ENCODE results near the gene CUL7.
"Not testable (repeated sequence)": the region's sequence is repeated elsewhere in the genome, so short reads cannot be mapped to it uniquely, and the experiment has no call there.

CUL7 gene

DNA sequence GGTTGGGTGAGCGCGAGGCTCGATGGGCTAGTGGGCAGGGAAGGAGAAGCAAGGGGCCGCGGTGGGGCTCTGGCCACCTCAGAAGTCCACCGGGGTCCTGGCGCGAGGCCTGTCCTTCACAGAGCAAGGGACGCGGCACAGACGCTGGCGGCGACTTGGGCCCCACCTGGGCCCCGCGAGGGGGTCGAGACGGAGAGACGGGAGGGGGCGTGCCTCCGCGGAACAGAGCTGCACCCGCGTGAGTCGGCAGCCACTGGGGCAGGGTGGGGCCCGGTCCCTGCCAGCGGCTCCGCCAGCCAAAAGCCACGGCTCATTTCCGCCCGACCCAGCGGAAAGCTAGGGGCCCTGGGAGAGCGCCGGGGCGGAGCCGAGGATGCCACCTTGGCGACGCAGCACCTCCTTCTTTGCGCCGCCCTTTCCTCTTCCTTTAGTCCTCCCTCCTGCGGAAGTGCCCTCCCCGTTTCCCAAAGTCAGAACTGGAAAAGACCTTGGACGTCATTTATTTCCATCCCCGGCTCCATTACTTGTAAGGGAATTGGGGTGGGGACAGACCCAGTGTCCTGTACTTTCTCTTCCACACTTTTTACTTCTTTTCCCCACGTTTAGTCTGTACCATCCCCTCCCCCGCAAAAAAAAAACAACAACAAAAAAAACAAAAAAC lies at the start of gene CUL7:
CUL7 (minus strand) TSS at position 307 of the 661 bp plus-strand sequence. CDS start 1,063 bp downstream, outside the sequence.
- peak; percentile 77 for DNase-seq (ENCODE audit: low read depth in 2 of 2)

DNA sequence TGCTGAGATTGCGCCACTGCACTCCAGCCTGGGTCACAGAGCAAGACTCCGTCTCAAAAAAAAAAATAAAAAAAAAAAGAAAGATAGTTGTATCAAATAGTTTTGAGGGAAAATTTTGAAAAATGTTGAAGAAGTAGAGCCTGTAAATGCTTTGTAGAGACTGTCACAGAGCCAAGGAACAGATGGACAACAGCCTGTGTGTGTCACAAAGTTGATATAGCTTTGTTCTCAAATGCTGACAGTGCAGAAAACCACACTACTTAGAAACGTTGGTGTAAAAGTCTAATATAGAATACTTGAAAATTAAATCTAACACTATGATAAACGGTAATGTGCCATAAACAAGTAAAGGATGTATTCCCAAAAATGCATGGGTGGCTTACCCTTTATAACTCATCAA lies 47.8 kb upstream of the CUL7 start:
- DNase-seq (ENCODE audit: low read depth in 2 of 2): no peak

DNA sequence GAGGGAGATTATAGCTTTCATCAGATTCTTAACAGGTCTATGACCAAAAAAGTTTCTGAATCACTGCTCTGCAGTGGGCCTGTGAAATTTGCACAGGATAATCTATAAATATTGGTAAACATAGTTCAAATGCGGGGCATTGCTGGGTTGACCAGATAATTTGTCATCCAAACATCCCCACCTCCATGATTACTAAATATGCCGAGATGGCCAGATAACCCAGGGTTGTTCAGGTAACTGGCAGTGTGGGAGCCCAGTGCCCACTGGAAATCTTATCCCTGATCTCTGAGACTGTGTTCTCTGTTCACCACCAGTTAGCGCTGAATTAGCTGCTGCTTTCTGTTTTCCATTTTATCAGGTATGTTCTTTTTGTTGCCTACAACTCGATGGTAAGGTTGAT lies 43.9 kb upstream of the CUL7 start:
- DNase-seq (ENCODE audit: low read depth in 2 of 2): no peak

DNA sequence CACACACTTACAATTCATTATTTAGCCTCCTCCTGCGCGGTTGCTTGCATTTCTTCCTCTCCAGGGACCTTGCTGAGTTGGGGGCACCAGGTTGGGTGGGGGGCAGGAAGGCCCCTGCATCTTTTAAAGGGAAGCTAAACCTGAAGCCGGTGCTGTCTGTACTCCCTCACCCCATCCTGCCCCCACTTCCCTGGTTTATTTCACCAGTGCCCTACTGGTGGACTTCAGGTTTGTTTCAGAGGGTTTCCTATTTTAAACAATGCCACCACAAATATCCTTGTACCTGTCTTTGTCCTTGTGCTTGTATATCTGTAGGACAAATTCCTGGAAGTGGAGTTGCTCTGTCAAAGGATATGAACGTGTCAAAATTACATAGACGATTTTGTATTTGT lies 43.4 kb upstream of the CUL7 start:
- DNase-seq (ENCODE audit: low read depth in 2 of 2): no peak

DNA sequence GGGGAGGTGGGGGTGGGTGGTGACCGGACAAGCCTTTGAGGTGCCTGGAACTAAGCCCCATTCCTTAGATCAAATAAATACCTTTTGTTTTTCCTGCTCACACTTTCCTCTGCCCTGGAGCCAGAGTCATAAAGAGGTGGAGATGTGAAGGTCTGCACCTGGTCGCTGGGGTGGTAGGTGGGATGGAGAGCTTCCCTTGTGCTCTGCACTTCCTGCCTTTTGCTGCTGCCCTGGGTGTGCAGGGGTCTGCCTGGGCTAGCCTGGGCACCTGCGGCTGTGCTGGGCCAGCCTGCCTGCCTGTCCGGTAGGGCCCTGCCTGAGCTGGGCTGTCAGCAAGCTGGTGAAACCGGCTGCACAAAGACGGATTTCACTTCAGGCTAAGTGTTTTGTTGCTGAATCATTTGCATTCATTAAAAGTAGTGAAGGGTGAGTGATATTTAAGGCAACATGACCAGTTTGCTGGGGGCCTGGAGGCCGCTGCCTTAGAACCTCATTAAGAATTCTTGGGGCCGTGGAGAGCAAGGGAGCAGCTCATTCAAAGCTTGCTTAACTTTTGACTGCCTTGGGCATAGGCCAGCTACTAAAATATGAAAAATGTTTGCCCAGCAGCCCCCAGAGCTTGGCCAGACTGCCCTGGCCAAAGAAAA lies 42.9 kb upstream of the CUL7 start:
- DNase-seq (ENCODE audit: low read depth in 2 of 2): no peak

DNA sequence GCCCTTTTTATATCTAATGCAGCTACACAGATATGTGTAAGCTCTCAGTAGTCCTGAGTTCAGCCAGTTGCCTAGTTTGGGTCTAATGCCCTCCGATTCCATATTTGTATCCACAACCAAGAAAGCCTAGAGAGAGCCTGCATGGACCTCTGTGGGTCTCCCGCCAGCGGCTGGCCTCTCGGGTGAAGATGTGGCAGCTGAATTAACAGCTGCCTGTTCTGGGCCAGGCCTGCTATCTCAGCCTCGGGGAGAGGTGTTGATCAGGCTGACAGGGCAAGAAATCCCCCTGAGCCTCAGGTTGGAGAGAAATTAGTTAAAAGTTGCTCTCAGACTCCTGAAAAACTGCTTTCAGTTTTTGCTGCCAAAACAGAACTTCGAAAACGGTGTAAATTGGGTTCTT lies 42.3 kb upstream of the CUL7 start:
- DNase-seq (ENCODE audit: low read depth in 2 of 2): no peak

DNA sequence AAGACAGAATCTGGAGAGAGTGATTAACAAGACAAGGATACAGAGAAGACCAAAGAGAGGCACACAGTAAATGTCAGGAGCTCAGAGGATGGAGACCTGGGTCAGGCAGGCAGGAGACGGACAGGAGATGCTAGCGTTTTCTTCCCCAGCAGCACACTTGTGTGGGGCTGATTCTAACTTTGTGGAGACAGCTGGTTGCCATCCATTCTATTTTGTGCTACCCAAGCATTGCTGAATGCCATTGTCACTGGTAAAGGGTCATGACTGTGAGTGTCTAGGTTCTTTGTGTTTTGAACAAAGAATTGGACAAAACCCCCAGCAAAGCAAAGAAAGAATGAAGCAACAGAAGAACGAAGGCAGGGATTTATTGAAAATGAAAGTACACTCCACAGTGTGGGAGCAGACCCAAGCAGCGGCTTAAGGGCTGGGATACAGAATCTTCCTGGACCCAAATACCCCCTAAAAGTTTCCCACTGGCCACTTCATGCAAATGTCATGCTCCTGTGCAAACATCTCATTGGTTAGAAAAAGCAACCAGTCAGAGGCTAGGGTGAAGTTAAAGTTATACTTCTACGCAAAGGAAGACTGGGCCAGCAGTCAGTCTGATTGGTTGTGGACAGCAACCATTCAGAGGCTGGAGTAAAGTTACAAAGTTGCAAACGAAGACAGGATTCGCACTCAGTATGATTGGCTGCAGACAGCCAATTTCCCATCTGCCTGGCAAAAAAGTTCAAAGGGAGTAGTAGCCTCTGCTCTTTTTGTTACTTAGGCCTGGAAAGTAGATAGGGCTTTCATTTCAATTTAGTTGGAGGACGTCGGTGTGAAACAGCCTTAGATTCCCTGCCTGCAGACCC lies 40.0 kb upstream of the CUL7 start:
- no peak for DNase-seq (ENCODE audit: low read depth in 2 of 2)

DNA sequence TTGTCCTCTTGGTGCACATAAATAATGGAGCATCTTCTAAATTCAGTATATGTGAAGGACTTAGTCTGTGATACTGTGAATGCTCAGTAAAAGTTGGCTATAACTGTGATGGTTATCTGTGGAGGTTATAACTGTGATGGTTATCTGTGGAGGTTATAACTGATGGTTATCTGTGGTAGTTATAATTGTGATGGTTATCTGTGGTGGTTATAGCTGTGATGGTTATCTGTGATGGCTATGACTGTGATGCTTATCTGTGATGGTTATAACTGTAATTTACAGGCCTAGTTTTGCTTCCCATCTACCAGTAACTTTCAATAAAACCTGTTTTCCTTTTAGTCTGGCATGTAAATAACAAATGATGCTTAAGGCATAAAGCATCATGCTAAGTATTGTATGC lies 39.0 kb upstream of the CUL7 start:
- DNase-seq (ENCODE audit: low read depth in 2 of 2): no peak

DNA sequence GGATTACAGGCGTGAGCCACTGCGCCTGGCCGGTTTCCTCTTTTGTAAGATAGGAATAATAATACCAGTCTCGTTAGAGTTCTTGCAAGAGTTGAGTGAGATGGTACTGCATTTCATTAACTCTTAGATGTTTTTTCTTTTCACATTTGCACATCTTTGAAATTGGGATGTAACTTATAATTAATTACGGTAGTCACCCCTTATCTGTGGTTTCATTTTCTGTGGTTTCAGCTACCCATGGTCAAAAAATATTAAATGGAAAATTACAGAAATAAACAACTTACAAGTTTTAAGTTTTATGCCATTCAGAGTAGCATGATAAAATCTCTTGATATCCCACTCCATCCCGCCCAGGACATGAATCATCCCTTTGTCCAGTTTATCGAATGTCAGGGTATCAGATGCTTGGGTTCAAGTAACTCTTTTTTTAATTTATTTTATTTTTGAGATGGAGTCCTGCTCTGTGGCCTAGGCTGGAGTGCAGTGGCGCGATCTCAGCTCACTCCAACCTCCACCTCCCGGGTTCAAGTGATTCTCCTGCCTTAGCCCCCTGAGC lies 37.9 kb upstream of the CUL7 start:
- no peak for DNase-seq (ENCODE audit: low read depth in 2 of 2)

DNA sequence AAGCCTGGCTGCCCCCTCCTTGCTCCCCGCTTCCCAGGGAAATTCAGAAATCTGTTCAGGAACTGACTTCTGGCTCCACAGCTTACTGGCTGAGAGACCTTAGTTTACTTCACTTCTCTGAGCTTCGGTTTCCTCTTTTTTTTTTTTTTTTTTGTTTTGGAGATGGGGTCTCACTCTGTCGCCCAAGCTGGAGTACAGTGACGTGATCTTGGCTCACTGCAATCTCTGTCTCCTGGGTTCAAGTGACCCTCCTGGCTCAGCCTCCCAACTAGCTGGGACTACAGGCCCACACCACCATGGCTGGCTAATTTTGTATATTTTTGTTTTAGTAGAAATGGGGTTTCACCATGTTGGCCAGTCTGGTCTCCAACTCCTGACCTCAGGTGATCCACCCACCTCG lies 37.4 kb upstream of the CUL7 start:
- DNase-seq (ENCODE audit: low read depth in 2 of 2): no peak

DNA sequence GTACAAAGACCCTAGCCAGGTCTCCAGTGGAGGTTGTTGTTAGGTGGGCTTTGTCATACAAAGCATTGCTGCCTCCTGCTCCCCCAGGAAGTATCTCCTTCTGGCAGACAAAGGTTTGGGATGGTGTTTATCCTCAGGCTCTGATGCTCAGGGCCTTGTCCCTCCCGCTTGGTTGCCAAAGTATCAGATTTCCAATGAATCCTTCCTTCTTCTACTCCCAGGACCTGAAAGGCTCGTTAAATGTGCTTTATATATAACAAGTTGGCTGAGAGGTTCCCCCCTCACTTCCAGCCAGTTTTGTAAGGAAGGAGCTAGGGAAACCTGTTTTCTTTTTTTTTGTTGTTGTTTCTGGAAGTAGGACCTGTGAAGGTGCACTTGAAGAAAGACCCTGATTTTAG lies 36.9 kb upstream of the CUL7 start:
- no peak for DNase-seq (ENCODE audit: low read depth in 2 of 2)

DNA sequence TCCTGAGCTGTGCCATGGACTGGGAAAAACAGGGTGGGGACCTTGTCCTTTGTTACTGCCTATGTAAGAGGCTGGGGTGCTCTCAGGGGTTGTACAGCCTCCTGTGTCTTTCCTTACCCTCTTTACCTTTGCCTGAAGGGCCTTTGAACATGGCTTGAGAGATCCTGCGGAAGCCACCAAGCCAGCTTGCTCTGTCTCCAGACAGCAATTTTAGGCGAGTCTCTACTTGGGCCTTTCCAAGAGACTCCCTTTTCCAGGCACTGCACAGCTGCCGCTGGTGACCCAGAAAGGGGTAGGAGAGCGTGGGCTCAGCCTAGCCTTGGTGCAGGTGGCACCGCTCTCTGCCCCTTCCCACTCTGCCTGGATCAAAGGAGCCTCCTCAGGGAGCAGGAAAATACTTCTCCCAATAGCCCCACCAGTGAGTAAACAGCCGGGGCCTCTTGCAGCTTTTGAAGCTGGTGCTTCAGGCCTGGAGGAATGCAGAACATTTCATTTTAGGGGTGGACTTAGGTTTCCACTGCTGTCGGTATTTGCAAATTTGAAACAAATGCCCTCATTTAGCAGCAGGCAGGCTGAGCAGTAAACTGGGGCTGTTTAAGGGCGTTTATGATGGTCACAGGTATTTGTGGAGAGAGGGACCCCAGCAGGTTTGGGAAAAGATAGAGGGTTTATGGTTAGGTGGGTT lies 36.4 kb upstream of the CUL7 start:
- DNase-seq (ENCODE audit: low read depth in 2 of 2): no peak

DNA sequence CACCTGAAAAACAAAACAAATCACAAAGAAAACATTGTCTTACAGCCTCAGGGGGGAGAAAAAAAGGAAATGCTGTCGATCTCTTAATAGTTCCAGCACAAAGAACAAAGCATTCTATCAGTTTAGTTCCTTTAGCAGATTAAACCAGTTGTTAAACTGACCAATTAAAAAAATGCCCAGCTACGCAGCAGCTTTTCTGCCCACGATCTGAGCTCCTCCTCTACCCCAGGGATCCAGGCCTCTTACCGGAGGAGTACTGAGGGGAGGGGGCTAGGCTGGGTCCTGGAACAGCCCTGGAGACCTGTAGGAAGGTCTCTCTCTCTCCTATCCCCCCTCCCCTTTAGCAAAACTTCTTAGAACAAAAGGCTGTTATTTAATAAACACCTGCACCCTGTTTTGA lies 35.8 kb upstream of the CUL7 start:
- DNase-seq (ENCODE audit: low read depth in 2 of 2): no peak

DNA sequence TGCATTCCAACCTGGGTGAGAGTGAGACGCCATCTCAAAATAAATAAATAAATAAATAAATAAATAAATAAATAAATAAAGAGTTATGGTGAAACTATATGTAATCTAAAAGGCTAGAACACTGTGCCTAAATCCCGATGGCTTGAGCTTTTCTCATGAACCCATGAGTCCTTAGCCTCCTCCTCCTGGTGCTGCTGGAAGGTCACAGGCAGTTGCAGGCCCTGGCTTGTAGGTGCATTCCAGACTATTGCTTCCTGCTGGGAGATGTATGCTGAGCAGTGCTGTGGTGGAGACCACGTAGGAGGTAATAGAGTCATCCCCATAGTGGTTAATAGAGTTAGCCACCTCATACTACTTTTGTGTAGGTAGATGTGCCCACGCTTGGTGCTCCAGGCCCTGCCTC lies 35.0 kb upstream of the CUL7 start:
- no peak for DNase-seq (ENCODE audit: low read depth in 2 of 2)

DNA sequence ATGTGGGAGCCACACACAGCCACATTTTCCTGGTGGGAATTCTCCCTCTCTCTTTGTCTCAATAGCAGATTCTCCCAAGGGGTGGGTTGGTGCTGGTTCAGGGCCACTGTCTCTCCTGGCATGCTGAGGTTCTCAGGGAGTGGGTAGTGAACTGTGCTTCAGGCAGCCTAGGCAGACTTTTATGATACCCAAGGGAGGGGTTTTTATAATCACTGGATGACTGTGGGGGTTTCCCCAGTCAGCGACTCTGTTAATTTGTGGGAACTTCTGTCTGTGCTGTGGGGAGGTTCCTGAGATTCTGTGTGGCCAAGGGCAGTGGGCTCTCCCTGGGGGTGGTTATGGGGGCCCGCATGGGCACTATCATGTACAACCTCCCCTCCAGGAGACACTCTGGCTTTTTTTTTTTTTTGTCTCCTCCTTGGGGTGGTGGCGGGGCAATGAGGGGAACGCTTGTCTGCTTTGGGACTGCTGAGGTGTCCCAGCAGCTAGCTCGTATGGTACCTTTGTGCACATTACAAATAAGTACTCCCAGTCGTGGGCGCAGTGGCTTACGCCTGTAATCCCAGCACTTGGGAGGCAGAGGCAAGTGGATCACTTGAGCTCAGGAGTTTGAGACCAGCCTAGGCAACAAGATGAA lies 32.5 kb upstream of the CUL7 start:
- DNase-seq (ENCODE audit: low read depth in 2 of 2): no peak

DNA sequence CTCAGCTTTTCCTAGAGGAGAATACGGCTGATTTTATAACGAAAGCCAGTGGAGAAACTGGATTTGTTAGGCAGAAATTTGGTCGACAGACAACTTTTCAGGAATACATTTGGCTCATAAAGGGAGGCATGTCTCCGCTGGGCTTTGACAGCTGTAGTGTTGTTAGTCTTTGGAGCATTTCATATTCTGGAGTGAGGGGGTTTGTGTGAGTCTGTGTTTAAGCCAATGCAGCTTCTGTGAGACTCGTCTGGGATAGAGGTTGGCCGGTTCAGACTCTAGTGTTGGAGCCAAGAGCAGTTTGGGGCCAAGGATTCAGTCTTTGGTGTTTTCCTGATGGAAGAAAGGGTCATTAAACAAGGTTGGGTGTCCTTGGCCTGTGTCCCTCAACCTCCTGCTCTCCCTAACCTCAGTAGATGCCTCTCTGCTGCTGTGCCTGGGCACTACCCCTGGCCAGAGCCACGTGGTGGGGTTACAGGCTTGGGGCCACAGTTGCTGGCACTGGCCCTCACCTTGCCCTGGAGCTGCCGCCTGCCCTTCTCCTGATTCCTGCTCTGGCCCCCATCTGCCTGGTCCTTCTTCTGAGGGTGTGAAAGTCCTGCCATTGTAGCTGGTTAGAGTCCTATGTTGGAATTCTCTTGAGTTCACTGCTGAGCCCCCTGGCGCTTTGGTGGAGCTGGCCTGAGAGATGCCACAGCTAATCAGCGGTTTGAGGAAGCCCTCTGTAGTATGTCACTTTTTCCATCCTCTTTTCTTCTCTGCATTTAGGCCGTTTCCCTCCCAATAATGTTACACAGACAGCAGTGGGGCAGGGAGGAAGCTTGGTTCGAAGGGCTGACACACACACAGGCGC lies 29.4 kb upstream of the CUL7 start:
- DNase-seq (ENCODE audit: low read depth in 2 of 2): no peak

DNA sequence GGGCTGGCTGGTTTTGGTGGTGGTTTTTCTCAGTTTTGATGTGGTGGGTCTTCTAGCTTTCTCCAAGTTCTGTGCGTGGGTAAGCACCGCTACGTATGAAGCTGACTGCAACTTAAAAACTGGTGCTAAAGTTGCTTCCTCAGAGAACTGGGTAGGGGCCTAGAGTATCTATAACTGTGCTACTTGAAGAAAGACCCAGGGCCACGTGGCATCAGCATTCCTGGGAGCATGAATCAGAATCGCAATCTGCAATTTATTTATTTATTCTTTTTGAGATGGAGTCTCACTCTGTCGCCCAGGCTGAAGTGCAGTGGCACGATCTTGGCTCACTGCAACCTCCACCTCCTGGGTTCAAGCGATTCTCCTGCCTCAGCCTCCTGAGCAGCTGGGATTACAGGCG lies 28.3 kb upstream of the CUL7 start:
- DNase-seq (ENCODE audit: low read depth in 2 of 2): not testable (repeated sequence)

DNA sequence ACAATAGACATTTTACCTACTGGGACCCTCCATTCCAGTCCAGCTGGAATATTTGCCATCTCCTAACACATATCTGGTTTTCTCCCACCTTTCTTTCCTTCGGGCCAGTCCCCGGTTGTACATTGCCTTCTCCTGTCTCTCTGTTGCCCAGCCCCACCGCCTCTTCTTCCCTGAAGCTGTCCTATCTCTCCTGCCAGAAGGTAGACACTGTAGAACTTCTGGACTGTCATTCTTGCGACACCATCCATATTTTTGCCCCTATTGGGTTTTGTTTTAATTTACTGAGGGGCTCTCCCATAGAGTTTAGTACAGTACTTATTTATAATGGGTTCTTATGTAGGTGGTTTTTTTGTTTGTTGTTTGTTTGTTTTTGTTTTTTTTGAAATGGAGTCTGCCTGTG lies 27.4 kb upstream of the CUL7 start:
- DNase-seq (ENCODE audit: low read depth in 2 of 2): no peak

DNA sequence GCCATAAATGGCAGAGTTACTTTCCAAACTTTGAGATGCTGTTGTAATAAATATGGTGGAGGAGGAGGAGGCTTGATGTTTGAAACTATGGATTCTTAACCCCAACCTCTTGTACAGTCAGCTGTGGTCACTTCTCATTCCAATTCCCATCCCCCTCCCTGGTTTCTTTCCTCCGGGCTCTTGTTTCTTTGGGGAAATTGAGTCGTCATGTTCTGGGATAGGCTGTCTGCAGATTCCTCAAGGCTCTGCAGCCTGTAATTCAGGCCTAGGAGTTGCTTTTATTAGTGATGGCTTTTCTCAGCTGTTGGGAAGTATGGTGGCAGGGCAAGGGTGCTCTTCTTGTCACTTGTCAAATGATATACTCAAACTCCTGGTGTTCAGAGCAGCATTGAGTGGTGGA lies 25.0 kb upstream of the CUL7 start:
- DNase-seq (ENCODE audit: low read depth in 2 of 2): no peak

DNA sequence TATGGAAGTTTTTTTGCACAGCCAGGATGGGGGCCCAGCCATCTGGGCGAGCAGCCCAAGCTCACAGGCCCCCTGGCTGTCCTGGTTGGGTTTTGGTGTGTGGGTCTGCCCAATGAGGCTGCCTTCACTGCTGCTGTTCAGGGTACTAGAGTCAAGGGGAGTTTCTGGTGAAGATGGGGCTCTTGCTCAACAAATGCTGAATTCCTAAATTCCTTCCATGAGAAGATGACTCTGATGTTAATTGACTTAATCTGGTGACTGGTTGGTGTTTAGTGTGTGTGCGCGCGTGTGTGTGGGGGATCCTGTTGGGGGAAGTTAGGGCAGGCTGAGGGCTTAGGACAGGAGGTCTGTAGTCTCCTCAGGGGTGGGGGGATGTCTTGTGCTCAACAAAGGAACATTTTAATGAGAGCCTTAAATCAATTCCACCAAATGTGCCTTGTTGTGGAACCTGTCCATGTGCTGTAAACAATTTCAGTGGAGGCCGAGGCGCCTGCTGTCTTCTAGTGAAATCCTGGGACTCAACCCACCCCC lies 24.4 kb upstream of the CUL7 start:
- DNase-seq (ENCODE audit: low read depth in 2 of 2): no peak
